Trophoblast cell (in vitro differentiated cells and primary cell): ENCODE data around the gene OPN4.

ENCODE experiments used
- DNase-seq, 2 donors: peaks; one replicate each; pipeline ENCODE4 v3.0.0-alpha.2; 2016
- H2AFZ ChIP-seq: 2 replicates; pipeline ENCODE4 v1.6.1; 2013; ENCODE audit warnings: low read length, moderate library complexity, mild to moderate bottlenecking; ENCODE audit not compliant: insufficient read depth, poor library complexity
- H2AK5ac ChIP-seq: 2 replicates; pipeline ENCODE4 v1.6.1; 2013; ENCODE audit warnings: mild to moderate bottlenecking, low read length
- H2BK120ac ChIP-seq: 2 replicates; pipeline ENCODE4 v1.6.1; 2013; ENCODE audit warnings: low read length, mild to moderate bottlenecking, moderate library complexity; ENCODE audit not compliant: insufficient read depth, poor library complexity
- H2BK12ac ChIP-seq: 2 replicates; pipeline ENCODE4 v1.6.1; 2013; ENCODE audit warnings: mild to moderate bottlenecking, low read length, moderate library complexity
- H2BK5ac ChIP-seq: 2 replicates; pipeline ENCODE4 v1.6.1; 2013; ENCODE audit warnings: low read length, low read depth, moderate library complexity, mild to moderate bottlenecking; ENCODE audit not compliant: poor library complexity
- H3K14ac ChIP-seq: 2 replicates; pipeline ENCODE4 v1.6.1; 2013; ENCODE audit warnings: mild to moderate bottlenecking, low read length
- H3K18ac ChIP-seq: 2 replicates; pipeline ENCODE4 v1.6.1; 2013; ENCODE audit warnings: mild to moderate bottlenecking, low read length
- H3K23ac ChIP-seq: 2 replicates; pipeline ENCODE4 v1.6.1; 2013; ENCODE audit warnings: low read length
- H3K27ac ChIP-seq: 2 replicates; pipeline ENCODE4 v1.5.1; 2013; ENCODE audit warnings: low read depth, mild to moderate bottlenecking, inconsistent platforms, low read length, moderate library complexity
- H3K27me3 ChIP-seq: 2 replicates; pipeline ENCODE4 v1.6.1; 2013; ENCODE audit warnings: inconsistent platforms, mild to moderate bottlenecking, low read length, moderate library complexity; ENCODE audit not compliant: insufficient read depth
- H3K36me3 ChIP-seq, 2 experiments: 1 replicate in 1 of 2; 2 replicates in 1 of 2; pipeline ENCODE4 v1.6.1; 2013; ENCODE audit warnings: low read length in 2 of 2, mild to moderate bottlenecking in 2 of 2, moderate library complexity in 1 of 2; ENCODE audit not compliant: insufficient read depth in 2 of 2, control insufficient read depth in 1 of 2
- H3K4ac ChIP-seq: 2 replicates; pipeline ENCODE4 v1.6.1; 2013; ENCODE audit warnings: low read depth, mild to moderate bottlenecking, low read length, moderate library complexity
- H3K4me1 ChIP-seq, 2 experiments: 1 replicate in 1 of 2; 2 replicates in 1 of 2; pipeline ENCODE4 v1.6.1; 2013; ENCODE audit warnings: low read length in 2 of 2, mild to moderate bottlenecking in 2 of 2, moderate library complexity in 1 of 2; ENCODE audit not compliant: insufficient read depth in 2 of 2, control insufficient read depth in 1 of 2
- H3K4me2 ChIP-seq: 2 replicates; pipeline ENCODE4 v1.6.1; 2013; ENCODE audit warnings: inconsistent platforms, mild to moderate bottlenecking, low read length, moderate library complexity
- H3K4me3 ChIP-seq: 2 replicates; pipeline ENCODE4 v1.5.1; 2013; ENCODE audit warnings: mild to moderate bottlenecking, low read depth, low read length, inconsistent platforms
- H3K79me1 ChIP-seq: one replicate; pipeline ENCODE4 v1.6.1; 2013; ENCODE audit warnings: low read length
- H3K79me2 ChIP-seq: 2 replicates; pipeline ENCODE4 v1.6.1; 2013; ENCODE audit warnings: low read length, mild to moderate bottlenecking; ENCODE audit not compliant: control insufficient read depth, insufficient read depth, poor library complexity
- H3K9ac ChIP-seq: 2 replicates; pipeline ENCODE4 v1.6.1; 2013; ENCODE audit warnings: mild to moderate bottlenecking, low read length
- H3K9me3 ChIP-seq: 2 replicates; pipeline ENCODE4 v1.6.1; 2013; ENCODE audit warnings: low read depth, mild to moderate bottlenecking, control low read depth, inconsistent platforms, low read length; ENCODE audit not compliant: insufficient read depth
- H4K12ac ChIP-seq: 2 replicates; pipeline ENCODE4 v1.6.1; 2013; ENCODE audit warnings: low read depth, mild to moderate bottlenecking, low read length, moderate library complexity
- H4K8ac ChIP-seq: 2 replicates; pipeline ENCODE4 v1.6.1; 2013; ENCODE audit warnings: low read depth, mild to moderate bottlenecking, low read length, moderate library complexity
- H4K91ac ChIP-seq: one replicate; pipeline ENCODE4 v1.6.1; 2013; ENCODE audit warnings: low read depth, mild to moderate bottlenecking, low read length, moderate library complexity
- WGBS: extraction: QIAGEN DNeasy Blood & Tissue Kit; methylation state at CpG from one replicate; pipeline ENCODE4 v1.1.7; 2013; ENCODE audit warnings: missing lambda C conversion rate; ENCODE audit not compliant: insufficient read length, insufficient coverage; ENCODE audit errors: extremely low coverage; 5-methylcytosine and 5-hydroxymethylcytosine counted together

OPN4 gene

GRCh38 chr10:86659161-86659691 is 4.9 kb downstream of the OPN4 start:
- H3K27me3 ChIP-seq, result no peaks in the 10 kb centered on the region
- H3K79me1 ChIP-seq, result no peaks in the 10 kb centered on the region
- no peak overlapping the region for H2BK12ac ChIP-seq
- H4K12ac ChIP-seq, result no peak overlapping the region
- no peaks in the 10 kb centered on the region for H3K79me2 ChIP-seq
- no peak overlapping the region for H3K14ac ChIP-seq
- H3K4me3 ChIP-seq, result no peak overlapping the region
- no peak overlapping the region for H2BK5ac ChIP-seq
- WGBS, result no CpG with 5 or more reads among the region's 19 CpGs
- H2AFZ ChIP-seq, result no peak overlapping the region
- no peak overlapping the region for H3K23ac ChIP-seq
- no peak overlapping the region for H3K4ac ChIP-seq
- H3K4me1 ChIP-seq, result no peaks in the 10 kb centered on the region
- H4K8ac ChIP-seq, result no peak overlapping the region
- H3K36me3 ChIP-seq, result no peaks in the 10 kb centered on the region
- H2BK120ac ChIP-seq, result no peak overlapping the region
- no peak overlapping the region for H4K91ac ChIP-seq
- H3K9me3 ChIP-seq, result peaks cover 1% of the 10 kb centered on the region
- H3K18ac ChIP-seq, result no peak overlapping the region
- H2AK5ac ChIP-seq, result no peak overlapping the region
- no peak overlapping the region for H3K9ac ChIP-seq
- DNase-seq, result no peak
- H3K4me2 ChIP-seq, result no peak overlapping the region
- H3K27ac ChIP-seq, result no peak overlapping the region

- H3K4me3 ChIP-seq, result no peak overlapping the region
- H2BK5ac ChIP-seq, result no peak overlapping the region
- H3K79me2 ChIP-seq, result no peaks in the 10 kb centered on the region
- H3K27ac ChIP-seq, result no peak overlapping the region
- no peak overlapping the region for H2AK5ac ChIP-seq
- no peak overlapping the region for H3K14ac ChIP-seq
- no peak overlapping the region for H2AFZ ChIP-seq
- H2BK120ac ChIP-seq, result no peak overlapping the region
- H3K4me2 ChIP-seq, result no peak overlapping the region
- H3K27me3 ChIP-seq, result no peaks in the 10 kb centered on the region
- H3K18ac ChIP-seq, result no peak overlapping the region
- H3K23ac ChIP-seq, result no peak overlapping the region
- no peak overlapping the region for H4K8ac ChIP-seq
- DNase-seq, result no peak
- no peak overlapping the region for H2BK12ac ChIP-seq
- H3K4ac ChIP-seq, result no peak overlapping the region
- no peak overlapping the region for H4K91ac ChIP-seq
- no peaks in the 10 kb centered on the region for H3K36me3 ChIP-seq
- H3K79me1 ChIP-seq, result no peaks in the 10 kb centered on the region
- peaks cover 1% of the 10 kb centered on the region for H3K9me3 ChIP-seq
- peaks cover 2 to 4% of the 10 kb centered on the region in 2 experiments for H3K4me1 ChIP-seq
- WGBS, result no CpG with 5 or more reads among the region's 17 CpGs
- no peak overlapping the region for H4K12ac ChIP-seq
- H3K9ac ChIP-seq, result no peak overlapping the region
Observed at GRCh38 chr10:86659721-86660453, 5.5 kb downstream of the OPN4 start.

- H3K9ac ChIP-seq, result no peak overlapping the region
- H3K4me3 ChIP-seq, result no peak overlapping the region
- no peak overlapping the region for H3K27ac ChIP-seq
- H2BK5ac ChIP-seq, result no peak overlapping the region
- H4K91ac ChIP-seq, result no peak overlapping the region
- H4K12ac ChIP-seq, result no peak overlapping the region
- H2BK12ac ChIP-seq, result no peak overlapping the region
- H3K79me2 ChIP-seq, result no peaks in the 10 kb centered on the region
- no peak overlapping the region for H3K18ac ChIP-seq
- DNase-seq, result no peak
- no peak overlapping the region for H2AFZ ChIP-seq
- no peak overlapping the region for H4K8ac ChIP-seq
- no peaks in the 10 kb centered on the region for H3K36me3 ChIP-seq
- H3K79me1 ChIP-seq, result no peaks in the 10 kb centered on the region
- peaks cover 11 to 17% of the 10 kb centered on the region in 2 experiments for H3K4me1 ChIP-seq
- H3K23ac ChIP-seq, result no peak overlapping the region
- H3K14ac ChIP-seq, result no peak overlapping the region
- peaks cover 1% of the 10 kb centered on the region for H3K9me3 ChIP-seq
- H2AK5ac ChIP-seq, result no peak overlapping the region
- H3K4ac ChIP-seq, result no peak overlapping the region
- WGBS, result no CpG with 5 or more reads among the region's 17 CpGs
- H3K27me3 ChIP-seq, result no peaks in the 10 kb centered on the region
- H2BK120ac ChIP-seq, result no peak overlapping the region
- no peak overlapping the region for H3K4me2 ChIP-seq
Observed at GRCh38 chr10:86661161-86662025, 7.0 kb downstream of the OPN4 start.

GRCh38 chr10:86662186-86663045 is 8.1 kb downstream of the OPN4 start:
- H3K4me1 ChIP-seq, result peaks cover 11 to 21% of the 10 kb centered on the region in 2 experiments
- no peak for DNase-seq
- no peak overlapping the region for H3K4me2 ChIP-seq
- H3K4me3 ChIP-seq, result no peak overlapping the region
- H4K12ac ChIP-seq, result no peak overlapping the region
- no peaks in the 10 kb centered on the region for H3K36me3 ChIP-seq
- no peak overlapping the region for H2BK5ac ChIP-seq
- H3K27me3 ChIP-seq, result no peaks in the 10 kb centered on the region
- H3K79me1 ChIP-seq, result no peaks in the 10 kb centered on the region
- H3K14ac ChIP-seq, result no peak overlapping the region
- no peak overlapping the region for H3K23ac ChIP-seq
- no peak overlapping the region for H2BK12ac ChIP-seq
- WGBS, result no CpG with 5 or more reads among the region's 19 CpGs
- H3K4ac ChIP-seq, result no peak overlapping the region
- no peak overlapping the region for H4K8ac ChIP-seq
- no peak overlapping the region for H3K27ac ChIP-seq
- H2AFZ ChIP-seq, result no peak overlapping the region
- no peak overlapping the region for H3K18ac ChIP-seq
- H3K9me3 ChIP-seq, result no peaks in the 10 kb centered on the region
- no peak overlapping the region for H2AK5ac ChIP-seq
- H2BK120ac ChIP-seq, result no peak overlapping the region
- no peaks in the 10 kb centered on the region for H3K79me2 ChIP-seq
- no peak overlapping the region for H4K91ac ChIP-seq
- no peak overlapping the region for H3K9ac ChIP-seq
